DND-41 (cell line): Measurements from ENCODE around the gene MIPOL1.
"Not testable (repeated sequence)": the region's sequence is repeated elsewhere in the genome, so short reads cannot be mapped to it uniquely, and the experiment has no call there.

ENCODE experiments used
- ATAC-seq: fragments of 200-7000 bp; cut with Tn5 transposase; 3 replicates; pipeline ENCODE4 v1.9.1; 2021; ENCODE audit warnings: low read depth; ENCODE audit not compliant: insufficient read depth
- DNase-seq: peaks from one replicate; pipeline ENCODE4 v3.0.0-alpha.2; 2020
- H2AFZ ChIP-seq: 2 replicates; pipeline ENCODE4 v1.6.0; 2012; ENCODE audit warnings: low read depth, low read length
- H3K27ac ChIP-seq: 2 replicates; pipeline ENCODE4 v1.5.1; 2012; ENCODE audit warnings: low read length, inconsistent platforms
- H3K27me3 ChIP-seq: fragments of 200-600 bp; sonication (generic); 2 replicates; pipeline ENCODE4 v1.6.0; 2012; ENCODE audit warnings: low read length, mild to moderate bottlenecking, inconsistent platforms; ENCODE audit not compliant: insufficient read depth, poor library complexity
- H3K36me3 ChIP-seq: 2 replicates; pipeline ENCODE4 v1.5.1; 2012; ENCODE audit warnings: low read length, inconsistent platforms; ENCODE audit not compliant: insufficient read depth
- H3K4me1 ChIP-seq: 2 replicates; pipeline ENCODE4 v1.5.1; 2012; ENCODE audit warnings: mild to moderate bottlenecking, low read length; ENCODE audit not compliant: insufficient read depth
- H3K4me2 ChIP-seq: 2 replicates; pipeline ENCODE4 v1.6.0; 2012; ENCODE audit warnings: mild to moderate bottlenecking, moderate library complexity, low read length, inconsistent platforms; ENCODE audit not compliant: insufficient read depth
- H3K4me3 ChIP-seq, 2 experiments: fragments of 200-600 bp in 1 of 2; shearing (Covaris generic) in 1 of 2; 2 replicates each; pipeline ENCODE4 v1.5.1; 2012 to 2016; ENCODE audit warnings: inconsistent platforms in 2 of 2, low read length in 2 of 2, mild to moderate bottlenecking in 2 of 2, low read depth in 1 of 2, moderate library complexity in 1 of 2
- H3K79me2 ChIP-seq: 2 replicates; pipeline ENCODE4 v1.6.0; 2012; ENCODE audit warnings: low read length, inconsistent platforms; ENCODE audit not compliant: insufficient read depth
- H3K9ac ChIP-seq: 2 replicates; pipeline ENCODE4 v1.6.0; 2012; ENCODE audit warnings: low read depth, mild to moderate bottlenecking, inconsistent platforms, low read length, moderate library complexity
- H3K9me3 ChIP-seq: 2 replicates; pipeline ENCODE4 v1.5.1; 2012; ENCODE audit warnings: low read length, moderate library complexity, mild to moderate bottlenecking, inconsistent platforms; ENCODE audit not compliant: insufficient read depth, severe bottlenecking
- H4K20me1 ChIP-seq: 2 replicates; pipeline ENCODE4 v1.6.0; 2012; ENCODE audit warnings: low read length; ENCODE audit not compliant: insufficient read depth
- CTCF ChIP-seq: IDR thresholded peaks from 2 replicates; pipeline ENCODE4 v1.5.1; 2012; ENCODE audit warnings: borderline replicate concordance, low read length, moderate library complexity, mild to moderate bottlenecking; ENCODE audit not compliant: poor library complexity, severe bottlenecking; ENCODE audit errors: extremely low read depth
- EZH2 ChIP-seq: IDR thresholded peaks from 3 replicates; pipeline ENCODE4 v1.6.1; 2012; ENCODE audit warnings: borderline replicate concordance, low read depth, mild to moderate bottlenecking, moderate library complexity, low read length, inconsistent platforms; ENCODE audit not compliant: severe bottlenecking

Gene MIPOL1

GRCh38 chr14:37375566-37375965 lies 177.8 kb downstream of the MIPOL1 start:
- no peaks in the 10 kb centered on the region for H3K79me2 ChIP-seq
- H3K9me3 ChIP-seq, result no peaks in the 10 kb centered on the region
- H3K27ac ChIP-seq, result no peak overlapping the region
- ATAC-seq (no peak), DNase-seq (no peak)
- H2AFZ ChIP-seq, result no peak overlapping the region
- H4K20me1 ChIP-seq, result no peaks in the 10 kb centered on the region
- H3K27me3 ChIP-seq, result no peaks in the 10 kb centered on the region
- TF ChIP-seq EZH2 (no peak), CTCF (no peak)
- no peak overlapping the region for H3K4me3 ChIP-seq
- H3K4me2 ChIP-seq, result no peak overlapping the region
- no peaks in the 10 kb centered on the region for H3K36me3 ChIP-seq
- no peaks in the 10 kb centered on the region for H3K4me1 ChIP-seq
- H3K9ac ChIP-seq, result no peak overlapping the region

- no peaks in the 10 kb centered on the region for H3K27me3 ChIP-seq
- no peak overlapping the region for H3K9ac ChIP-seq
- H3K4me2 ChIP-seq, result no peak overlapping the region
- no peaks in the 10 kb centered on the region for H4K20me1 ChIP-seq
- no peaks in the 10 kb centered on the region for H3K9me3 ChIP-seq
- no peaks in the 10 kb centered on the region for H3K36me3 ChIP-seq
- no peaks in the 10 kb centered on the region for H3K79me2 ChIP-seq
- H3K4me3 ChIP-seq, result no peak overlapping the region
- H3K27ac ChIP-seq, result no peak overlapping the region
- TF ChIP-seq EZH2, result no peak
- DNase-seq (no peak), ATAC-seq (no peak)
- H2AFZ ChIP-seq, result no peak overlapping the region
- no peaks in the 10 kb centered on the region for H3K4me1 ChIP-seq
Measured at GRCh38 chr14:37376944-37377609, 179.3 kb downstream of the MIPOL1 start.

GRCh38 chr14:37384870-37385596 lies 187.3 kb downstream of the MIPOL1 start:
- Histone ChIP-seq H3K9me3 (no peaks in the 10 kb centered on the region), H3K4me2 (no peak overlapping the region), H3K9ac (no peak overlapping the region), H3K27ac (no peak overlapping the region), H3K4me3 (no peak overlapping the region), H3K36me3 (no peaks in the 10 kb centered on the region), H2AFZ (no peak overlapping the region), H4K20me1 (no peaks in the 10 kb centered on the region), H3K27me3 (no peaks in the 10 kb centered on the region), H3K4me1 (no peaks in the 10 kb centered on the region), H3K79me2 (no peaks in the 10 kb centered on the region)
- DNase-seq (no peak), ATAC-seq (no peak)
- TF ChIP-seq EZH2, result no peak
- no peak for TF ChIP-seq CTCF

- not testable (repeated sequence) for ATAC-seq, H3K4me1 ChIP-seq, H2AFZ ChIP-seq, H3K36me3 ChIP-seq, H3K79me2 ChIP-seq, H3K4me3 ChIP-seq, H4K20me1 ChIP-seq, H3K27me3 ChIP-seq, DNase-seq, H3K9me3 ChIP-seq, H3K27ac ChIP-seq, H3K9ac ChIP-seq, H3K4me2 ChIP-seq
Measured at GRCh38 chr14:37397157-37397940, 199.6 kb downstream of the MIPOL1 start.
